ENCODE data around the gene PHF2.
A peak's percentile ranks its signal among the peaks of the same experiment; 100 is the strongest.

The PHF2 gene

GRCh38 chr9:93555370-93555769 lies 21.0 kb upstream of the PHF2 start:
- Mint-ChIP-seq H3K4me1 (no peaks in the 10 kb centered on the region), H3K9me3 (no peaks in the 10 kb centered on the region), H3K27me3 (no peaks in the 10 kb centered on the region), H3K27ac (ENCODE audit: low read depth) (no peak overlapping the region), H3K36me3 (ENCODE audit: insufficient read depth) (peaks cover 45% of the 10 kb centered on the region), H3K4me3 (no peak overlapping the region)
- DNase-seq (ENCODE audit: low spot score in 2 of 2) (no peak), ATAC-seq (replicated peaks; ENCODE audit: extremely low read depth, poor library complexity, severe bottlenecking) (no peak)

GRCh38 chr9:93557366-93558137 lies 18.8 kb upstream of the PHF2 start:
- ATAC-seq (replicated peaks; ENCODE audit: extremely low read depth, poor library complexity, severe bottlenecking), result no peak
- Mint-ChIP-seq H3K27ac (ENCODE audit: low read depth) (no peak overlapping the region), H3K4me1 (no peaks in the 10 kb centered on the region), H3K36me3 (ENCODE audit: insufficient read depth) (peaks cover 40% of the 10 kb centered on the region), H3K4me3 (no peak overlapping the region), H3K9me3 (no peaks in the 10 kb centered on the region), H3K27me3 (no peaks in the 10 kb centered on the region)
- no peak for DNase-seq (ENCODE audit: low spot score in 2 of 2)

GRCh38 chr9:93558503-93558902 lies 17.9 kb upstream of the PHF2 start:
- H3K27ac Mint-ChIP-seq (ENCODE audit: low read depth), result no peak overlapping the region
- H3K4me3 Mint-ChIP-seq, result no peak overlapping the region
- H3K4me1 Mint-ChIP-seq, result no peaks in the 10 kb centered on the region
- H3K27me3 Mint-ChIP-seq, result no peaks in the 10 kb centered on the region
- ATAC-seq (replicated peaks; ENCODE audit: extremely low read depth, poor library complexity, severe bottlenecking) (no peak), DNase-seq (ENCODE audit: low spot score in 2 of 2) (no peak)
- no peaks in the 10 kb centered on the region for H3K9me3 Mint-ChIP-seq
- H3K36me3 Mint-ChIP-seq (ENCODE audit: insufficient read depth), result peaks cover 44% of the 10 kb centered on the region

GRCh38 chr9:93560991-93561390 lies 15.4 kb upstream of the PHF2 start:
- Mint-ChIP-seq H3K27ac (ENCODE audit: low read depth) (no peak overlapping the region), H3K4me1 (peaks cover 6% of the 10 kb centered on the region), H3K9me3 (no peaks in the 10 kb centered on the region), H3K4me3 (no peak overlapping the region), H3K36me3 (ENCODE audit: insufficient read depth) (peaks cover 57% of the 10 kb centered on the region), H3K27me3 (no peaks in the 10 kb centered on the region)
- ATAC-seq (replicated peaks; ENCODE audit: extremely low read depth, poor library complexity, severe bottlenecking) (no peak), DNase-seq (ENCODE audit: low spot score in 2 of 2) (no peak)

- no peak overlapping the region for H3K4me3 Mint-ChIP-seq
- peaks cover 13% of the 10 kb centered on the region for H3K4me1 Mint-ChIP-seq
- ATAC-seq (replicated peaks; ENCODE audit: extremely low read depth, poor library complexity, severe bottlenecking) (no peak), DNase-seq (ENCODE audit: low spot score in 2 of 2) (no peak)
- H3K36me3 Mint-ChIP-seq (ENCODE audit: insufficient read depth), result peaks cover 59% of the 10 kb centered on the region
- H3K9me3 Mint-ChIP-seq, result no peaks in the 10 kb centered on the region
- H3K27ac Mint-ChIP-seq (ENCODE audit: low read depth), result no peak overlapping the region
- H3K27me3 Mint-ChIP-seq, result no peaks in the 10 kb centered on the region
Observed at GRCh38 chr9:93562157-93562556, 14.2 kb upstream of the PHF2 start.

- DNase-seq (ENCODE audit: low spot score in 2 of 2) (no peak), ATAC-seq (replicated peaks; ENCODE audit: extremely low read depth, poor library complexity, severe bottlenecking) (no peak)
- Mint-ChIP-seq H3K4me1 (peaks cover 18% of the 10 kb centered on the region), H3K9me3 (no peaks in the 10 kb centered on the region), H3K4me3 (no peak overlapping the region), H3K27ac (ENCODE audit: low read depth) (peak overlapping the region; percentile 30), H3K36me3 (ENCODE audit: insufficient read depth) (peaks cover 41% of the 10 kb centered on the region), H3K27me3 (no peaks in the 10 kb centered on the region)
Observed at GRCh38 chr9:93565089-93565488, 11.3 kb upstream of the PHF2 start.

GRCh38 chr9:93566408-93567270 lies 9.7 kb upstream of the PHF2 start:
- DNase-seq (ENCODE audit: low spot score in 2 of 2), result peak; percentile 97 to 100
- no peaks in the 10 kb centered on the region for H3K27me3 Mint-ChIP-seq
- peak; percentile 97 for ATAC-seq (replicated peaks; ENCODE audit: extremely low read depth, poor library complexity, severe bottlenecking)
- H3K4me3 Mint-ChIP-seq, result peak overlapping the region; percentile 80
- peaks cover 23% of the 10 kb centered on the region for H3K4me1 Mint-ChIP-seq
- H3K36me3 Mint-ChIP-seq (ENCODE audit: insufficient read depth), result peaks cover 36% of the 10 kb centered on the region
- H3K27ac Mint-ChIP-seq (ENCODE audit: low read depth), result peak overlapping the region; percentile 91
- H3K9me3 Mint-ChIP-seq, result no peaks in the 10 kb centered on the region

- no peak for DNase-seq (ENCODE audit: low spot score in 2 of 2)
- Mint-ChIP-seq H3K36me3 (ENCODE audit: insufficient read depth) (peaks cover 32% of the 10 kb centered on the region), H3K4me1 (peaks cover 25% of the 10 kb centered on the region), H3K27ac (ENCODE audit: low read depth) (peak overlapping the region; percentile 91), H3K9me3 (no peaks in the 10 kb centered on the region), H3K4me3 (peak overlapping the region; percentile 80), H3K27me3 (no peaks in the 10 kb centered on the region)
- no peak for ATAC-seq (replicated peaks; ENCODE audit: extremely low read depth, poor library complexity, severe bottlenecking)
Observed at GRCh38 chr9:93567271-93567959, 9.0 kb upstream of the PHF2 start.

GRCh38 chr9:93568169-93568568 lies 8.2 kb upstream of the PHF2 start:
- H3K27me3 Mint-ChIP-seq, result no peaks in the 10 kb centered on the region
- H3K36me3 Mint-ChIP-seq (ENCODE audit: insufficient read depth), result peaks cover 27% of the 10 kb centered on the region
- no peak for ATAC-seq (replicated peaks; ENCODE audit: extremely low read depth, poor library complexity, severe bottlenecking)
- H3K4me3 Mint-ChIP-seq, result peak overlapping the region; percentile 80
- no peaks in the 10 kb centered on the region for H3K9me3 Mint-ChIP-seq
- H3K4me1 Mint-ChIP-seq, result peaks cover 29% of the 10 kb centered on the region
- H3K27ac Mint-ChIP-seq (ENCODE audit: low read depth), result no peak overlapping the region
- no peak for DNase-seq (ENCODE audit: low spot score in 2 of 2)

- ATAC-seq (replicated peaks; ENCODE audit: extremely low read depth, poor library complexity, severe bottlenecking), result no peak
- H3K4me1 Mint-ChIP-seq, result peaks cover 29% of the 10 kb centered on the region
- no peak for DNase-seq (ENCODE audit: low spot score in 2 of 2)
- peaks cover 20% of the 10 kb centered on the region for H3K36me3 Mint-ChIP-seq (ENCODE audit: insufficient read depth)
- no peak overlapping the region for H3K4me3 Mint-ChIP-seq
- peak overlapping the region; percentile 19 for H3K27ac Mint-ChIP-seq (ENCODE audit: low read depth)
- H3K27me3 Mint-ChIP-seq, result no peaks in the 10 kb centered on the region
- no peaks in the 10 kb centered on the region for H3K9me3 Mint-ChIP-seq
Observed at GRCh38 chr9:93569621-93570174, 6.7 kb upstream of the PHF2 start.

GRCh38 chr9:93572221-93572620 lies 4.2 kb upstream of the PHF2 start:
- Mint-ChIP-seq H3K4me3 (no peak overlapping the region), H3K4me1 (peaks cover 25% of the 10 kb centered on the region), H3K27ac (ENCODE audit: low read depth) (no peak overlapping the region), H3K27me3 (no peaks in the 10 kb centered on the region), H3K36me3 (ENCODE audit: insufficient read depth) (peaks cover 9% of the 10 kb centered on the region), H3K9me3 (no peaks in the 10 kb centered on the region)
- no peak for ATAC-seq (replicated peaks; ENCODE audit: extremely low read depth, poor library complexity, severe bottlenecking)
- DNase-seq (ENCODE audit: low spot score in 2 of 2), result no peak
